ENCODE results near the gene SLC7A1.

SLC7A1 gene

GRCh38 chr13:29582171-29582570, 13.3 kb downstream of the SLC7A1 start:
- no peak for DNase-seq

DNA sequence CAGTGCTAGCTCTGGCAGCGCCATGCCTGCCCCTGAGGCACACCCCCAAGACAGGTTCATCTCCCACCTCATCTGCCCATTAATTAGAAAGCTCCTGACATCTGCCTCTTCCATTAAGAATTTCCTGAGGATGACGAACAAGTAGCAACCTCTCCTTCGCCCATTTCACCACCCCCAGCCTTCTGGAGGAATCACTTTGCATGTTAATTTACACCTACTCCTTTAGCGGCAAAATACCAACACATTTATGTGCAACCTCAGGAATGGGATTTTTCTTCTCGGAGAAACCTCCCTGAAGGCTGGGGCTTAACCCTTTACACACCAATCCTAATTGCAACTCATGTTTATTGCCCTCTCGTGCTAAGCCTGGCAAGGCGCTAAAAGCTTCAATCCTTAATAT, 13.8 kb downstream of the SLC7A1 start:
- no peak for DNase-seq

- no peak for DNase-seq
These were observed 16.4 kb downstream of the SLC7A1 start for GRCh38 chr13:29579094-29579493.

DNA sequence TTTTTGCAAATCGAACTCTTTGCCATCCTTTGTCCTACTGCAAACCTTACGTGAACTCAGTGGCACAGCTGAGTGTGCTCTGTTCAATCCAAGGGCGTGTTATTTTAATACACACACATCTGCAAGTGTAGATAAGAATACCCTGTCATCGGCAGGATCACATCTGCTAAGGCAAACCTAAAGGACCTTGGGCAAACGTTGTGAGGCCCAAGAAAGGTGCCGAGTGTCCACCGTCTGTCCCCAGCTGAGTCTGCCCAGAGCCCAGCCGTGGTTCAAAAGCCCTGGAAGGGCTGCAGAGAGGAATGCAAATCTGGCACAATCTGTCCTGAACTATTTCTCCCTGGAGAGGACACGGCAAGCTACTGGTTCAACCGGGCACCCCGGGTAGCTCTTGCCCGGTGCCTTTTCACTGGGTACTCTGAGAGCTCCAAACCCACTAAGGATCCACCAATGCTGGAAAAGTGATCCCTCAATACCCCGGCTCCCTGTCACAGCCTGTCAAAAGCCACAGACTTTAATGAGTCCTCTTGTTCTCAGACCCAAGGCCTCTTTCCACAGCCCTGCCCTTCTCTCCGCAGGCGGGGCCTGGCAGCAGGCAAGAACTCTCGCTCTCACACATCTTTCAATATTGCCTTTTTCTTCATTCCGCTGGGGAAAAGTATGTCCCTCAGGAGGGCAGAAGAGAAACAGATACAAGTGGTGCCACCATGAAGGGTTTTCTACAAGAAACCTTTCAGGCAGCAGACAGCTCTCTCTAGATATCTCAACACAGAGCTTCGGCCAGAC, 17.0 kb downstream of the SLC7A1 start:
- no peak for DNase-seq

DNA sequence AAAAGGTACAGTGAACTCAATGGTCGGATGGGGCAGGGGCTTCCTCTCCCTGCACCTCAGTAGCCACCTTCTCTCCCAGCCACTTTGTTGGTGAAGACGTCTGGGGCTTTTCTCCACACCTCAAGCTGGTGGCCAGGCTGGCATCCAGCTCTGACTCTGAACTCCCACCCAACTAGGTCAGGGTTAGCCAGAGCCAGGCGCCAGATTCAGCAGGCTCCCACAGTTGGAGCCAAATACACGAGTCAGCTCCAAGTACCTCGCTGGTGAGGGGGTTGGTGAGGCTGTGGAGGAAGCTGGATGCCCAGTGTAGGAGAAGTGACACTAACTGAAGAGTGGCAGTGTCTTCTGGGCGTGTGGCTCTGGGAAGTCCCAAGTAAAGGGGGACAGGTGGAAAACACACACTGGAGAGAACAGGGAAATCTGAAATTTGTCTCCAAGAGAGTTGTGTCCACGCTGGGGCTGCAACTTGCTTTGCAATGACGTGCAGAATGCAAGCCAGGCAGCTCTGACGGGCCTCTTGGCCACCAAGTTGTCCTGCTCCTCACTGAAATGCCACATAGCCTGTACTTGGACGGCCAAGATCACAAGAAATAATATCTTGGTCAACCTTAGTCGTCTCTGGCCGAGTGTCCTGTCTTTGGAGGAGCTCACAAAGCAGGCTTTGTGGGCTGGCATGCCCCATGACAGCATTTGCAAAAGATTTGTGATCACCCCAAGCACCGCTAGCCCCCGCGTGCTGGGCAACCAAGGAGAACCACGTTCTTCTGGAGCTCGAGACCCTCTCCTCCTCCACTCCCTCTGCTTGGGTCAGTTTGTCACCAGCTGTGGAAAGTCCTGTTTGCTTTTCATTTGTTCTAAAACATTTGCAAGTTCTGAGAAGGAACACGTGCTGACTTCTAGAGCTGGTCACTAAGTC, 18.1 kb downstream of the SLC7A1 start:
- DNase-seq: no peak

GRCh38 chr13:29576581-29576980, 18.9 kb downstream of the SLC7A1 start:
- DNase-seq: no peak

DNA sequence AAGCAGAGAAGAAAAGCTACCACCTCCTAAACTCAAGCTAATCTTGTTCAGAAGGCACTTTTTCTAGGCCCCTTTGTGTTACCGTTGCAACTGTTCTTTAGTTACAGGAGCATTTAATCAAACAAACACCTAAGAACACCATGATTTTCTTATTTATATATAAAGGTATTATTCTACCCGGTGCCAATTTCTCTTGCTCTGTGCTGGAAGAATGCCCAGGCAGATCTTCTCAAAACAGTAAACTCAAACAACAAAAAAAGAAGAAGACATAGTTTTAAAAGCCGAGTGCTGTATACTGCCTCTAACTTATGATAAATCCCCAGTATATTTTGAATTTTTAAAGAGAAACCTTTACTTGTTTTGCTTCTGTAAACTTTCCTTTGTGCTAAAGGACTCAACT, 20.4 kb downstream of the SLC7A1 start:
- DNase-seq: no peak

GRCh38 chr13:29573190-29573589, 22.3 kb downstream of the SLC7A1 start:
- no peak for DNase-seq

GRCh38 chr13:29572575-29572974, 22.9 kb downstream of the SLC7A1 start:
- no peak for DNase-seq

- no peak for DNase-seq
These were observed 23.5 kb downstream of the SLC7A1 start for GRCh38 chr13:29571876-29572570.

GRCh38 chr13:29570051-29570654, 25.3 kb downstream of the SLC7A1 start:
- DNase-seq: no peak

DNA sequence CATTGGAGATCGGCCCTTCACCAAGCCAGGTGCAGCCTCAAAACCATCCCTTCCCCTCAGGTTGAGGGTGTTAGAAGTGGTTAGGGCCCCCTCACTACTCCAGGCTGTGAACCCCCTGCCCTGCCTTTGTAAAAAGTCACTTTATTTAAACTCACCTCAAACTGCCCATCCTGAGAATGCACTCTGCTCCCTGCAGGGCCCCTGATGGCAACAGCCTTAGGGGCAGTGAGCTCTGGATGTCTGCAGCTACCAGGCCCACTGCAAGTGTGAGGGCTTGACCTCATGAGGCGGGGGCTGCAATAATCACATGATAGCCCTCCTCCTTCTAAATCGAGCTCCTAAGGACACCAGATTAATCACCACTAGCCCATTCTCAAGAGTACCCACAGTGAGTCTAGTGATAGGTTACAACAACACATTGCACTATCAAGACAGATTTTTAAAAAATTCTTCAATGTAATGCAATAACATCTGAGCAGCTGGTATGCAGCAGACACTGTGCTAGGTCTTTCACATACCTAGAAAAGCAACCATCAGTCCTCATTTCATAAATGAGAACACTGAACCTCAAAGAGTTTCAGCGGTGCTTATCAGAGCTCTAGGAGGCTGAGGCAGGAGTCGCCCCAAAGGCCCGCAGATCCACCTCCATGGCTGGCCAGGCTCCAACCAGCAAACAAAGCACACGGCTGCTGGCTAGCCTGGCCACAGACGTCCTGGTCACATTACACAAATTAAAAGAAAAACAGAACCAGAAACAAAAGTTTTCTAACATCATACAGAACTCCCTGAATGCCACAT, 26.0 kb downstream of the SLC7A1 start:
- no peak for DNase-seq

- DNase-seq: no peak
These were observed 26.8 kb downstream of the SLC7A1 start for GRCh38 chr13:29568731-29569130.

- no peak for DNase-seq
These were observed 28.1 kb downstream of the SLC7A1 start for GRCh38 chr13:29567411-29567810.

DNA sequence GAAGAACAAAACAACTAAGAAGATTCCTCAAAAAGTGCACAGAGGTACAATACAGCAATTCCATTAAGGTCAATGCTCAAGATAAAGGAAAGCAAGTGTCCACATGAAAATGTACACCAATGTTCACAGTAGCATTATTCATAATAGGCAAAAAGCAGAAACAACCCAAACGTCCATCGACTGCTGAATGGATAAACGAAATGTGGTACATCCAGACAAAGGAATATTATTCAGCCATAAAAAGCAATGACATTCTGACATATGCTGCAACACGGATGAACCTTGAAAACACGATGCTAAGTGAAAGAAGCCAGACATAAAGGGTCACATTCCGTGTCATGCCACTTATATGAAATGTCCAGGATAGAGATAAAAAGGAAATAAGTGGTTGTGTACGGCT, 29.3 kb downstream of the SLC7A1 start:
- no peak for DNase-seq

- DNase-seq: no peak
These were observed 30.7 kb downstream of the SLC7A1 start for GRCh38 chr13:29564818-29565217.

DNA sequence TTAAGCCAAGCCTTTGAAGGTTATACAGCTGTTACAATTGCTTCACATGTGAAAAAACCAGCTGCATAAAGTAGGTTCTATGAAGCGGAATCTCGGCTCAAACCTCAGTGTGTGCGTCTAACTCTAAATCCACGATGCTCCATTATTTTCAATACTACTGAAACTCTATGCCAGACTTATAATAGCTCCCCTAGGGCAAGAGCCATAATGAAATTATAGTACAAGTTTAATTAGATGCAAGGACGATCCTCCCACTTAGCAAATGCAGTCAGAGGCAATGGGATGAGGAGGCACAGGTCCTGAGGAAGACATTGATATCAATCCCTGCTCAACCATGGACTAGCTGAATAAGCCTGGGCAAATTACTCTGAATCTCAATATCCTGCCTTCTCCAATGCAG, 31.1 kb downstream of the SLC7A1 start:
- DNase-seq: no peak

DNA sequence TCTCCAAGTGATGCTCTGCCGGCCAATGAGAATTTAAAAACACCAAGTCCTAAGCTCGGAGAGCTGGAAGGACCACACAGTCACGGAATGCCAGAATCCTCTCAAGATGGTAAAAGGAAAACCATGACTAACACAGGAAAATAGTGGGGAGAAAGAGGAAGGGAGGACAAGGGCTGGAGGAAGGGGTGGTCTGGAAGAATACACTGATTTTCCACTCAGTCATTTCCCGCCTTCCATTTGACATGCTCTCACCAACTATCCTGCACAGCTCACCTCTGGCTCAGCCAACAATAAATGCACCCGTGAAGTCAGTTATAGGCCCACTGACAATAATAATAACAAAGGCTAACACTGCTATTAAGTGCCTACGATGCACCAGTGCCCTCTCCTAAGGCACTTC, 31.5 kb downstream of the SLC7A1 start:
- no peak for DNase-seq

- DNase-seq: no peak
These were observed 32.6 kb downstream of the SLC7A1 start for GRCh38 chr13:29562786-29563438.

DNA sequence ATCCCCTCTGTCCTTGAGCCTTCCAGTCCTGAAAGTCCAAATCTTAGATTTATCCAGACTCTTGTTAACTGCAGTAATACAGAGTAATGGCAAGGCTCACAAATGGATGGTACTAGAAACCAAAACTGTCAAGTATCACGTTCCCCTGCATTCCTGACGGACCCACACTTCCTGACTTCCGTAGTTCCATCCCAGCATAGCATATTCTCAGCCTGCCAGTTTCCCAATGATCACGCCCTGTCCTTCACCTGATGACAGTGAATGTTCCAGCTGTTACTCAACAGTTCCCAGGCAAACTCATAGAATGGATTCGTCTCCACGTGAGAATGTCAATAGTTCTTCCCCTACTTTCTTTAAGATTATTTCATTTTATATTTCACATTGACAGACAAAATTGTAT, 33.6 kb downstream of the SLC7A1 start:
- DNase-seq: no peak

DNA sequence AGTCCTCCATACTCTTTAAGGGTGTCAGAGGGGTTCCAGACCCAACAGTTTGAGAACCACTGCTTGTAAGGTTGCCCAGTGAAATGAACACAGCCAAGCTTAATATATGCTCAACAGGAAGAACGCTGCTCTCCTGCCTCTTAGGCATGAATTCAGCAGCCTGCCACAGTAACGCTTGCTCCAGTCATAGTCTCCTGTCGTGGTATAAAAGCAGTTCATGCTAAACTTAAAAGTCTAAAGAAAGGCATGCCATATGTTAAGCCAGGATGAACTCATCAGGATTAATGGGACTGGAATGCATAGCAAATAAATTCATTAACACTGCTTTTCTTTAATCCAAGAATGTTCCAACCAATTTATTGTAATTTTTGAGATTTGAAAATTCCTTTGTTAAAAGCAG, 38.7 kb downstream of the SLC7A1 start:
- no peak for DNase-seq

GRCh38 chr13:29551214-29551613, 44.3 kb downstream of the SLC7A1 start:
- DNase-seq: no peak
